Stimulated activated naive CD4-positive, alpha-beta T cell (primary cell): Measurements from ENCODE around the gene LRP1-AS.
A peak's percentile ranks its signal among the peaks of the same experiment; 100 is the strongest.
"Not testable (repeated sequence)": the region's sequence is repeated elsewhere in the genome, so short reads cannot be mapped to it uniquely, and the experiment has no call there.

ENCODE experiments used
- DNase-seq, 6 experiments: peaks; one replicate each; lab custom pipeline; 2025; lab: John Stamatoyannopoulos, UW

LRP1-AS gene

DNA sequence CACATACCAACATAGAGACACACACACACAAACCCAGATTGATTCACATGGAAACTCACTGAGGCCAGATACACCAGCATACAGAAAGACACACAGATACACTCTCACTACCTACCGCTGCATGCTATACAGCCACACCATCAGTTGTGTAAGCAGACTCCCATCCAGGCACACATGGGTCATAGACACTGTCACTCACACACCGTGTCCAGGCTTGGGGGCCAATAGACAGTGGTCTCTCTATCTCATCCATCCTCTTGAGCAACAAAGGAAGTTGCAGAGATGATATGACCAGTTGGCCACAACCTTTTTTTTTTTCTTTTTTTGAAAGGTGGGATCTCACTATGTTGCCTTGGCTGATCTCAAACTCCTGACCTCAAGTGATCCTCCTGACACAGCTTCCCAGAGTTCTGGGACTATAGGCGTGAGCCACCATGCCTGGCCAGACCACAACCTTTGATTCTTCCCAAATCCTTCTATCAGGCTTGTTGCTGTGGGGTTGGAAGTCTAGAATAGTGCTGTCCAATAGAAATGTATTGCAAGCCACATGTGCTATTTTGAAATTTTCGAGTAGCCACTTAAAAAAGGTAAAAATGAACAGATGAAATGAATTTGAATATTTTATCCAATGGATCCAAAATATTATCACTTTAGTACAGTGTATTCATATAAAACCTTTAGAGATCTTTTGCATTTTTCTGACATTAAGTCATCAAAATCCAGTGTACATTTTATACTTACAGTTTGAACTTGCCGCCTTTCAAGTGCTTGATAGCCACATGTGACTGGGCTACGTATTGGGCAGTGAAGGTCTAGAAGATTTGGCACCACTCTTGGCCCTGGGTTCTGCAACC, 7.4 kb downstream of the LRP1-AS start:
- no peak for DNase-seq

DNA sequence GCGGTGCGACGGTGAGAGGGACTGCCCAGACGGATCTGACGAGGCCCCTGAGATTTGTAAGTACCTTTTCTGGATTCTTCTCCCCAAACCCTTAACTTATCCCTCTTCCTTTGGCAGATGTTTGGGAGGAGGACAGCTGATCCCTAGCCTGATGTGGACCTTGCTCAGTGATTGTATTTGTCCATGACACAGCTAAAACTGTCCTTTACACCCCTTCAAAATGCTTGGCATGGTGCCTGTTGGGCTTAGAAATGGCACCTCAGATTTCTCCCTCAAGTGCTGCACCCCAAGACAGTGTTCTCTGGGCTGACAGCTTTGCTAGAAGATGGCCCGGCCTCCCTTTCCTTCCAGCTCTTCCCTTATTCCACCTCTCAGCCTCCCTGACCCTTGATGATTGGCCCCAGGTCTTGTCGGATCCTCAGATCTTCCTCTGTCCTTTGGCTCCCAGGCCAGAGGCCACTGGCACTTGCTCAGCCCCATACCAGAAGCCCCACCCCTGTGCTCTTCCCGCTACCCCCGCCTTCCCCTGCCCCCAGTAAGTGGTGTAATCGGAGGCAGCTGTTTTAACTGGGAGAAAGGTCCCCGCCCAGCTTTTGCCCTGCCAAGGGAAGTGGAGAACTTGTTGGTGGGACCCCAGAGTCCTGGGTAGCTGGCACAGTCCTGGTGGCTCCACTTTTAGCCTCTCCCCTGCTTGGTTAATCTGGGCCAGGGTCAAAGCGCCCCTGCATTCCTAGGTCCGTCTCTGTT, 8.7 kb downstream of the LRP1-AS start:
- no peak for DNase-seq

DNA sequence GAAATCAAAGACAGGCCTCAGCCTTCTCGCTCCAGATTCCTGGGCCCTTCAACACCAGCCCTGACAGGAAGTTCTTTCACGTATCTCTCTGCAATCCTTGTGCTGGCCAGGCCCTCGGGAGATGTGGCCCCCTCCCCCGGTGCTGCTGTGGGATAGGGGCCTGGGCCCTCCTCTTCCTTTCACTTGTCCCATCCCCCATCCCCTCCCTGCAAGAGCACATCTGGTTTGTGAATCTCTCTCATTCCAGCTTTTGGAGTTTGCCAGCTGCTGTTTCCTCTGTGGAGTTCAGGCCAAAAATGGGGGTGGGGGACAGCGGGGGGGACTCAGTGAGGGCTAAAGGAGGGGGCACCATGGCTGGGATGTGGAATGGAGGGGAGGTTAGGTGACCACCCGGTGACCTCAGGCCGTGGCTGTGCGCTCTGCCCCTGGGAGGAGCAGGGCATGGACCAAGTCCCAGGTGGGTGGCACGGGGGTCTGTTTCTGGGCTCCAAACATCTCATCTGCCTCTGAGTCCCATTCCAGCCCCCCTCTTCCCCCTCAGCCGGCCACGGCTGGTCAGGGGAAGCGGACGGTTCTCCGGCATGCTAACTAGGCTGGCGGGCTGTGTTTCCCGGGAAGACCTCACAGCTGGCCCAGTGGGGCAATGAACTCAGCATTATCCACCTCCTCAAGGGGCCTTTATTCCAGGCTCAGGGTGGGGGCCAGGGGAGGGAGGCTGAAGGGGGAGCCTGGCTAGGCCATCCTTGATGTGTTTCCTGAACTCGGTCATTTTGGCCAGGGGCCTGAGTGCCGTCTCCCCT, 11.7 kb downstream of the LRP1-AS start:
- no peak for DNase-seq

DNA sequence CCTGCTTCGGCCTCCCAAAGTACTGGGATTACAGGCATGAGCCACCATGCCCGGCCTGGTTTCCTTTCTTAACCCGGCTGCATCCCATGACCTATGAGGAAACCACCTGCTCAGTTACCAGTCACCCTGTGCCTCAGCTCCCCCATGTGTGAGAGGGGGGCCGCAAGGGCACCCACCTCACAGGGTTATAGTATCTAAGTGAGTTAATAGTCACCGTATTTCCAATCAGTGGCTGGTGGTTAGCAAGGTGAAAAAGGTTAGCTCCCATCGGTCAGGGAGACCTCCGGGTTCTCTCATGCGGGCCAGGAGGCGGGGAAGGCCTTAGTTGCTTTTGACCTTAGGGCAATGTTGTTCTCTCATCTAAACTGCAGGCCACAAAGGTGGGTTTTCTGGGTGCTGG, 12.5 kb downstream of the LRP1-AS start:
- no peak for DNase-seq

DNA sequence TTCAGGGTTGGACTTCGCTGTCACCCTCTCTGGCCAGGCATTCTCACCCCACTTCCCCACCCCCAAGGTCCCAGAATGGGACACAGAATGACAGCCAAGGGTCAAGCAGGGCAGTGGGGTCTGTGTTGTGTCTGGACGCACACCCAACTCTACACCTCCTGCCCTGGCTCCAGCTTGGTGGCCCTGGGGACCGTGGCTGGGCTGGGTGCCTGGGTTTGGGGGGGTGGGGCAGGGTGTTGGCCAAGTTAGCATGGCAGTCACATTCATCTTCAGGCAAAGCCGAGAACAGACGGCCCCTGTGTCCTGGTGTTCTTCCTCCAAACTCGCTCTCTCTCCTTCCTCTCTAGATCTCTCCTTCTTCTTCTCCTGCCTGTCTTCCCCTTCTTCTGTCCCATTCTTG, 13.5 kb downstream of the LRP1-AS start:
- no peak for DNase-seq

DNA sequence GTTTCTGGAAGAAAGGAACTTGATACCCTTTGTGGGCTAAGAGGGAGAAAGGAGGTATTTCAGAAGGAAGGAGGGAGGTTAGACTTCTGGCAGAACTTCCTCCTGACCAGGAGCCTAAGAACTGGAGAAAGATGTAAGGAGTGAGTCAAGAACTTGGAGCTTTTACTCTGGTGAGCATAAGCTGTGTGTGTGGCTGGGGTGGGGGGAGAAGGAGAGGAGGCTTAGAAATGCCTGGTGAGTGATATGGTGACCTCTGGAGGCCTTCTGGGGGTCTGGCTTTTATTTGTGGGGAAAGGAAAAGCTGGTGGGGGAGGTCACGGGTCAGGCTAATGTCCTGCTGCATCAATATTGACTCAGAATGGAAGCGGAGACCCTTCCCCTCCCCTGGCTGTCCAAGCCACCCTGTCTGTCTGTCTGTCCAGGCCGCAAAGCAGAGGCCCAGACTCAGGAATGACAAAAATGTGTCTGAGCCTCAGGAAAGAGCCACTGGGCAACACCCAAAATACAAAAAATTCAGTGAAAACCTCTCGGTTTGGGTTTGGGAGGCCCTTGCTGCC, 14.3 kb downstream of the LRP1-AS start:
- no peak for DNase-seq

DNA sequence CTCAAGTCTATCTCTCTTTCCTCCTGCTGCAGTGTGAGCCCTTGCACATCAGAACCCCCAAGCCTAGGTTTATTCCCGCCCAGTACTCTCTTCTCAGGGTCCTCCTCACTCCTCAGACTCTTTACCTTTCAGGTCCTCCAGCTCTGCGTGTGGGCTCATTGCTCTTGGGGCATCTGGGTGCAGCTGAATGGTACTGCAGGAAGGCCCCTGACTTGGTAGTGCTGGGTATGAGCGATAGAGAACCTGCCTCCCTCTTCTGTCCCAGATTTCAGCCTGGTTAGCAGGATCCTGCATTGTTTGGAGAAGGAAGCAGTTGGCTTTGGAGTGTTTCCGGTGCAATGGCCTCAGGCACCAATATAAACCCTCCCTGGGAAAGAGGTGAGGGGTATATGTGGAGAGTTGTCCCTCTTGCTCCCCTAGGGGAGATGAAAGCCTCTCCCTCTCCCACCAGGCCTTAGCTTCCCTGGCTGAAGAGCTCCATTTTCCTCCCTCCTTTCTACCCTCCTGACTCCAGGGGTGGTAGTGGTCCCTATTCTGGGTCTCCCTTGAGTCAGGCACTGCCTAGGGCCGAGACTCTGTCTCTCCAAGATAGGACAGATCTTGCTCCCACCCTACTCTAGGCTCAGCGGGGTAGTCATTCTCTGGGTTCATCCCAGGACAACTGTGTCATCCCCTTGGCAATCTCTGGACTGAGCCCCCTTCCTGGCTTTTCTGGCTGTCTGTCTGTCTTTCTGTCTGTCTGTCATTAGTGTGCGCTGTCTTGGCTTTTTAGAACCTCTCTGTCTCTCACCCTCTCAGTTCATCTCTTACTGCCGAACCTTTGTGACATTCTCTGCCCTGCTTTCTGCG, 15.3 kb downstream of the LRP1-AS start:
- no peak for DNase-seq

DNA sequence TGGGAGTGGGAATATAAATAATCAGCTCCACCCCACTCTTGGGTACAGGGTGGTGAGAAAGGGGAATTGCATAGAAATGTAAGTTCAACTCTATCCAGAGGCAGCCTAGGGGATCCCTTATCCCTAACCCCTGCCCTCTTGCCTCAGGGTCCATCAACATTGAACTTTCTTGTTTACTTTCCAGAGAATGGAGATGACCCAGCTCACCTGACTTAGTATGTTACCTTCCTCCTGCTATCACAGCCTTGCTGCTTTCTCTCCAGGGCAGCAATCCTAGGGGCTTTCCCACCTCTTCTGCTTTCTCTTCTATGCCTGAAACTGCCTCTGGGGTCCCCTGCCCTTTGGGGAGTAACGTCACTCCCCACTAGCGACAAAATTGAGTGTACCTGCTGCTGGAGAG, 16.5 kb downstream of the LRP1-AS start:
- no peak for DNase-seq

DNA sequence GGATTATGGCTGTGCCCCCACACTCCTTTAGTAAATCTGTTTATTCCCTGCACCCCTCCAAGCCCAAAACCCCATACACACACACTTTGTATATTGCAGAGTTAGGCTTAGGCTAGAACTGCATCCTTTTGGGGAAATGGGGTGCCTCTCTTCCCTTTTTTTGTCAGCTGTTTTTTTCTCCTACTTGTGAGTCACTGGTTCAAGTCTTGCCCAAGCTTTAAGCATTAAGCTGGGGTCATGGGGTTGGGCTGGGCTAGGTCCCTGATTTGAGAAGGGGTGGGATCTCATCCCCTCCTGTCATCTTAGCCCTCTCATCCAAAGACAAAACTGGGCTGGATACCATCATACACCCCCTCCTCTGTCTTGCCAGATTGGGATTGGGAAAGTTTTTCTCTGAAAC, 17.5 kb downstream of the LRP1-AS start:
- no peak for DNase-seq

DNA sequence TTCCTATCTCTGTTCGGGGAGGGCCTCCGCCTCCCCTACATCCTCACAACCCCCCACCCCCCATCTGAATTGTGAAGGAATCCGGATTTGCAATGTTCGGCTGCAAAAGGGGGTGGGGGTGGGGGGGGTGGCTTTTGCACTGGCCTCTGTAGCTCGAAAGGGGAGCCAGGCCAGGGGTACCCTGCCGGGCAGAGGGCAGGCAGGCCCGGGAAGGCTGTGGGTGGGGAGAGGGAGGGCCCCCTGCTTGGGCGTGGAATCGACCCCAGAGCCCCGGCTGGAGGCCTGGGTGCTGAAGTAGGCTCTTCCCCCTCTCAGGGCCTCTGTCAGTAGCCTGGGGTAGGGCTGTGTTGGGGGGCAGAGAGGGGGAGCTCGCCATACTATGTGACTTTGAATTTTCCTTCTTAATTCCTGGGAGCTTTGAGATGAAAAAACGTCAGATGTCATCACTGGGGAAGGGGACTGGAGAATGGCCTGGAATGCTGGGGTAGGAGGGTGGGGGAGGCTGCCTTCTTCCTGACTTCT, 18.0 kb downstream of the LRP1-AS start:
- DNase-seq: no peak

DNA sequence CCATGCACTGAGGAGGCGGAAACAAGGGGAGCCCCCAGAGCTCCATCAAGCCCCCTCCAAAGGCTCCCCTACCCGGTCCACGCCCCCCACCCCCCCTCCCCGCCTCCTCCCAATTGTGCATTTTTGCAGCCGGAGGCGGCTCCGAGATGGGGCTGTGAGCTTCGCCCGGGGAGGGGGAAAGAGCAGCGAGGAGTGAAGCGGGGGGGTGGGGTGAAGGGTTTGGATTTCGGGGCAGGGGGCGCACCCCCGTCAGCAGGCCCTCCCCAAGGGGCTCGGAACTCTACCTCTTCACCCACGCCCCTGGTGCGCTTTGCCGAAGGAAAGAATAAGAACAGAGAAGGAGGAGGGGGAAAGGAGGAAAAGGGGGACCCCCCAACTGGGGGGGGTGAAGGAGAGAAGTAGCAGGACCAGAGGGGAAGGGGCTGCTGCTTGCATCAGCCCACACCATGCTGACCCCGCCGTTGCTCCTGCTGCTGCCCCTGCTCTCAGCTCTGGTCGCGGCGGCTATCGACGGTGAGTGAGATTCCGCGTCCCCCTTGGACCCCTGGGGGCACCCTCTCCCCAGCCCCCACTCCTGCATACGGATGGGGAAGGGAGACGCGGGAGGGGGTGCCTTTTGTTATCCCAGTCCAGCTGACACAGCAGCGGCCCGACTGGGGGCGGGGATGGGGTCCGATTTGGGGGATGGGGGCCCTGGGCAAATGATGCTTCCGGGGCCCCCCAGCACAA, 18.7 kb downstream of the LRP1-AS start:
- no peak for DNase-seq

DNA sequence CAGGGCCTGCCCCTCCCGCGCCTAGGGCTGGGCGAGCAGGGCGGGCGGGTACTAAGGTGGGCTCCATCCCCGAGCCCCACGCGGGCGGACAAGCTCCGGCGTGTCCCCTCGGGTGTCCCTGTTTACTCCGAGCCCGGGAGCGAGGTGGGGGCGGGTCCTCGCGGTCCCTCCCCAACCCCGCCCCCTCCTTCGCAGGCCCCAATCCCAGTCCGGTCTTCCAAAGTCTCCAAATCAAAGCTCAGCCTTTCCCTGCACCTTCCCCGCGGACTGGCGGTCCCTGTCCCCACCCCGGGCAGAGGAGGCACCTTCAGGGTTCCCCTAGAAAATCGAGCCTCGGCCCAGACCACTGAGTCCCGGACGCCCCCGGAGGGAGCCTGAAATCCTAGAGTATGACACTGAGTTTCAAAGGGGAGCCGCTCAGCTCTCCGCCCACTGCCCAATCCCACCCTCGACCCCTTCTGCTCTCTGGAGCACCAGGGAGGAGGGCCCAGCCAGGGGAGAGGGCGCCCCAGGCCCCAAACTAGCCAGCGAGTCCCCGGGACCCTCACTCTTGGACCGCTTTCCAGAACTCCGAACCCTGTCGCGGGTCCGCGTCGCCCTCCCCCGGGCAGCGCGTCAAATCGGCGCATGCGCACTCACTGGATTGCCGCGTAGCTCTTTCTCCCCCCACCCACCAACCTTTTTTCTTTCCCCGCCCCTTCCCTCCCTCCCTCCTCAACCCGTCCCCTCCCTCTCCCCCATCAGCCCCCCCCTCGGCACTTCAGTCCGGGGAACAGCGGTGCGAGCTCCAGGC, 19.5 kb downstream of the LRP1-AS start, which contains the start of gene LRP1:
TSS of gene LRP1 (plus strand) at position 758 of the 793 bp plus-strand sequence. CDS start 482 bp downstream, outside the sequence.
- peak; percentile 66 to 87 (median 82) for DNase-seq

DNA sequence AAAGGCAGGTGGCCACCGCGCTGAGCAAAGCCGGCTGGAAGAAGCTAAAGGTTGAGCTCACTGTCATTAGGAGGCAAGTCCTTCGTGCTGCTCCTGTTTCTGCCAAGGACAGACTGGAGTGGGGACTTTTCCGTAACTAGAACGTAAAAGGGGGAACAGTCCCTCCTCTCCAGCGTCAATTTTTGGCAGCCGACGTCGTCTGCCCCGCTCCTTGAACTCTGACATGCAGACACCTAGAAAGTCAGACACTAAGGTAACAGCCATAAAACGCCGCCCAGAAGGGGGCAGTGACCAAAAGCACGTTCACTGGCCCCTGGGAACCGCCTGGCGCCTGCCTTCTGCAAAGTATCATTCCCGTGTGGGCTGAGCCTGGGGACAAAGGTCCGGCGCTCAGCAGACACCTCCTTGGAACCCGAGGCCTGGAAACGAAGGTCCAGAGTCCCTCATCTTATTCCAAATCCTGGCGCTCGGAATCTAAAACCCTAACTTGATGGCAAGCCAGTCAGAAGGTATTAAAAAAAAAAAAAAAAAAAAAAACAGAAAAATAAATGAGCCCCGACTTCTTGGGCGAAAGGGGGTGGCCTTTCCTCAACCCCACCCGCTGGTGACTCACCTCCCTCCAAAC, 20.2 kb downstream of the LRP1-AS start:
- peak in 5 of 6 experiments; percentile 17 to 56 (median 38) for DNase-seq

DNA sequence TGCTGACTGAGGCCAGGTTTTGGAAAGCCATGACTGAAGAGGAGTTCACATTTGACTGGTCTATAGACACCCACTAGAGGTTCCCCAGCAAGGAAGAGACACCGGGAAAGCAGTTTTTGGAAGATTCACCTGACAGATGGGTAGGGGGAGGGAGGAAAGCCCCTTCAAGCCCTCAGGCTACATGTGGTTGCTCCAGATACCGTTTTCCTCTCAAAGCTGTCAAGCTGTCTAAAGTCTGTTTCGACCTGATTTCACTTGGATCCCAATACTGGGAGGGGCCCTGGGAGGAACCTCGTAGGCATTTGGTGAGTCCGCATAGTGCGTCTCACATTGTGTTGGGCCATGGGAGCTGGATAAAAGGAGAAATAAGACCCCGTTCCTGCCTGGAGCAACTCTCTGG, 20.9 kb downstream of the LRP1-AS start:
- no peak for DNase-seq

DNA sequence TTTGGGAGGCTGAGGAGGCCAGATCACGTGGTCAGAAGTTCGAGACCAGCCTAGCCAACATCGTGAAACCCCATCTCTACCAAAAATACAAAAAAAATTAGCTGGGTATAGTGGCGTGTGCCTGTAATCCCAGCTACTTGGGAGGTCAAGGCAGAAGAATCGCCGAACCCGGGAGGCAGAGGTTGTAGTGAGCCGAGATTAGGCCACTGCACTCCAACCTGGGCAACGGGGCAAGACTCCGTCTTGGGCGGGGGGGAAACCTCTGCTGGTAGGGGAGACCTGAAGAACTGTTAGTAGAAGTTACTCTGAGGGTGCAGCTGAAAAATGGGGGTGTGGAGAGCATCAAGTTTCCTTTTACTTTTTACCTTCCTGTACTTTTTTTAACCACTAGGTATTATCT, 21.4 kb downstream of the LRP1-AS start:
- DNase-seq: no peak

DNA sequence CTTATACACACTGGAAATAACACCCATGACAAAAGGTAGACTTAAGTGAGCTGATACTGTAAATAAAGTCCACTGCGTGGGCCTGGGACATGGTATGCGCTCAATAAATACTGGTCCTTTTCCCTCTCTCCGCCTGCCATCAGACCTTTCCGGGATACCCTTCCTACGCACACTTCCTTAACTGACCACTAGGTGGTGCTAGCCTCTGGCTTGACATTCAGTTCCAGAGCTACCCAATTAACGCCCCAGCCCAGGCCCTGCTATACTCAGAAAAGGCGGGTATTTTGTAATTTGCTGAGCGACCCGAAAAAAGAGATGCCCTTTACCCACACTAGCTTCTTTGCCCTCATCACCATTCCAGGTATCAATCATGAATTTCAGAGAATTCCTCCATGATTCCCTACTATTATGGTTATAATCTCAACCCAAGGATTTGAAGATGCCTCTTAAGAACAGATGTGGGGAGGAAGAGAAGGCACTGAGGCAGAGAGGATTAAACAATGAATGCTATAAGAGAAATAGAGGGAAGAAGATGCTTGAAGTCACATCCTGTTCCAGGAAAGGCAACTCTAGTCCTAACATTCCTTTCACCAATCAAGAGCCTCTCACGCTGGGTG, 23.1 kb downstream of the LRP1-AS start:
- DNase-seq: peak; percentile 50 to 82 (median 70)

DNA sequence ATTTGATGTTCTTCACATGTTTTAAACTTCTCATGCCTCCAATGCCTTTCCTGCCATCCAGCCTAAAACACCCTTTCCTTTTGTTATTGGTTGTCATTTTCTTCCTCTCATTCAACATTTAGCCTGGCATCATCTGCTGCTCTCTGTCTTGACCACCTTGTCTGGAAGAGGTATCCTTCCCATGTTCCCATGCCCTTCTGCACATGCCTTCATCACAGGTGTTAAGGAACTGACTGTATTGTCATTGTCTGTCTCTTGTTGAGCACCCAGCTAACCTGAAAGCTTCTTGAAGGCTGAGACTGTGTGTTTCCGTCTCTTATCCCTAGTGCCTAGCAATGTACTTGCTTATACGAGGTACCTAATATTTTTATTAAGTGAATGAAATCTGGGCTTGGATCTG, 23.6 kb downstream of the LRP1-AS start:
- no peak for DNase-seq

DNA sequence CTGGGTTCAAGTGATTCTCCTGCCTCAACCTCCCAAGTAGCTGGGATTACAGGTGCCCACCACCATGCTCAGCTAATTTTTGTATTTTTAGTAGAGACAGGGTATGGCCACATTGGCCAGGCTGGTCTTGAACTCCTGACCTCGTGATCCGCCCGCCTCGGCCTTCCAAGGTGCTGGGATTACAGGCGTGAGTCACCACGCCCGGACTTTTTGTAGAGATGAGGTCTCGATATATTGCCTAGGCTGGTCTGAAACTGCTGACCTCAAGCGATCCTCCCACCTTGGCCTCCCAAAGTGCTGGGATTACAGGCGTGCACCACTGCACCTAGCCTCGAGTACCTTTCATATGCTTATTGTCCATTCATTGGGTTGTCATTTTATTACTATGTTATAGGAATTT, 26.7 kb downstream of the LRP1-AS start:
- not testable (repeated sequence) for DNase-seq
